ENCODE results near the gene ZNF226. TPM values are rescaled to one million over a fixed set of nuclear protein-coding genes. Genes with fewer than 3 reads are reported as not detected.
A peak's percentile ranks its signal among the peaks of the same experiment; 100 is the strongest.
"Not testable (repeated sequence)": the region's sequence is repeated elsewhere in the genome, so short reads cannot be mapped to it uniquely, and the experiment has no call there.

Gene ZNF226
- polyA plus RNA-seq, 3 donors: 25.6 to 30.4 (median 29.0) TPM

DNA sequence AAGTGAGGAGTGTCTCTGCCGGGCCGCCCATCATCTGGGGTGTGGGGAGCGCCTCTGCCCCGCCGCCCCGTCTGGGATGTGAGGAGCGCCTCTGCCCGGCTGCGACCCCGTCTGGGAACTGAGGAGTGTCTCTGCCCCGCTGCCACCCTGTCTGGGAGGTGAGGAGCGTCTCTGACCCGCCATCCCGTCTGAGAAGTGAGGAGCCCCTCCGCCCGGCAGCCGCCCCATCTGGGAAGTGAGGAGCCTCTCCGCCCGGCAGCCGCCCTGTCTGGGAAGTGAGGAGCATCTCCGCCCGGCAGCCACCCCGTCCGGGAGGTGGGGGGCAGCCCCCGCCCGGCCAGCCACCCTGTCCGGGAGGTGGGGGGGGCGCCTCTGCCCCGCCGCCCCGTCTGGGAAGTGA is 39.0 kb downstream of the ZNF226 start:
- not testable (repeated sequence) for DNase-seq

DNA sequence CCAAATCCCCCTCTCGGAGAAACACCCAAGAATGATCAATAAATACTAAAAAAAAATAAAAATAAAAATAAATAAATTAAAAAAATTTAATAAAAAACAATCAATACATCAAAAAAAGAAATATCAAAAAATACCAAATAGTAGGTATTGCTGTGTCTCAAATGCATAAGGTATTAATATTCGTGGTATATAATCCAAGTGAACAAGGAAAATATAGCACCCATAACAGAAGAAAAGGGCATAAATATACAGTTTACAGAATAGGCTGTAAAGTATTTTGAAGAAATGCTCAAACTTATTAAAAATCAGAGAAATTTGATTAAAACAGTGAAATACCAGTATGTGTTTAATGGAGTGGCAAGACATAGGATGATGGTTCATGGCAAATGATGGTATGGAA is 39.9 kb downstream of the ZNF226 start:
- no peak for DNase-seq

DNA sequence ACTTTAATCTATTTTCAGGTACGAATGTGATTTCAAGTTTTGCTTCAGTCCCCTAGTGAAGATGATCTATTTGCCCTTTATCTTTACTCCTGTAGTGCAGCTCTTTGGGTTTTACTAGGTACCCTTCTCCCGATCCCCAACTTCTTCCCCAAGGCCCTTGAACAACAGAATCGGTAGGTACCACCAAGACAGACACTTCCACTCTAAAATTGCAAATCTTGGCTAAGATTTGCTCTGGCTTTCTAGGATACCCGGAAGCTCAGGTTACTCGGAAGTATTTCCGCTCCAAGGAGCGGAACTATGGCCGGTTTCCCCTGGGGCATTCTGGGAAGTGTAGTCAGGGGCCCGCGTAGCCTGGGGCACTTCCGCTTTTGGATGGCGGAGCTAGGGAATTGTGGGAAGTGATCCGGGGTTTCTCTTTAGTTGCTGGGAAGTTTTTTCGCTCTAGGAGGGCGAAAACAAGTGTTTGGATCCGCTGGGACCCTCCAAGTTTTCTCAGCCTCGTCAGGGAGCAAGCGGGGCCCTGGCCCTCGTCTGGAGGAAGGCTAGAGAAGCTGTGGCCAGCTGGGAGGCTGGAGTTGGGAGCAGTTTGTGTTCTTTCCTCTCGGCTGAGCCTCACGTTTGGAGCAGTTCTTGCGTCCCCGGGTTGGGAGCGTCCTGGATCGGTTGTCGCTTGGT is 42.4 kb downstream of the ZNF226 start:
- DNase-seq: peak; percentile 97

- DNase-seq: peak; percentile 96
Measured at GRCh38 chr19:44212250-44212865, 47.5 kb downstream of the ZNF226 start, which contains the start of gene ZNF227. ZNF227 (plus strand) TSS chr19:44212532; CDS start chr19:44217793, 5,261 bp downstream.

- peak; percentile 26 for DNase-seq
Measured at GRCh38 chr19:44212866-44213346, 48.0 kb downstream of the ZNF226 start.

DNA sequence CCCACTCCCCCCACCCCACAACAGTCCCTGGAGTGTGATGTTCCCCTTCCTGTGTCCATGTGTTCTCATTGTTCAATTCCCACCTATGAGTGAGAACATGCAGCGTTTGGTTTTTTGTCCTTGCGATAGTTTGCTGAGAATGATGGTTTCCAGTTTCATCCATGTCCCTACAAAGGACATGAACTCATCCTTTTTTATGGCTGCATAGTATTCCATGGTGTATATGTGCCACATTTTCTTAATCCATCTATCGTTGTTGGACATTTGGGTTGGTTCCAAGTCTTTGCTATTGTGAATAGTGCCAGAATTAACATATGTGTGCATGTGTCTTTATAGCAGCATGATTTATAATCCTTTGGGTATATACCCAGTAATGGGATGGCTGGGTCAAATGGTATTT is 55.0 kb downstream of the ZNF226 start:
- not testable (repeated sequence) for DNase-seq

DNA sequence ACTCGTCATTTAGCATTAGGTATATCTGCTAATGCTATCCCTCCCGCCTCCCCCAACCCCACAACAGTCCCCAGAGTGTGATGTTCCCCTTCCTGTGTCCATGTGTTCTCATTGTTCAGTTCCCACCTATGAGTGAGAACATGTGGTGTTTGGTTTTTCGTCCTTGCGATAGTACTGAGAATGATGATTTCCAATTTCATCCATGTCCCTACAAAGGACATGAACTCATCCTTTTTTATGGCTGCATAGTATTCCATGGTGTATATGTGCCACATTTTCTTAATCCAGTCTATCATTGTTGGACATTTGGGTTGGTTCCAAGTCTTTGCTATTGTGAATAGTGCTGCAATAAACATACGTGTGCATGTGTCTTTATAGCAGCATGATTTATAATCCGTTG is 55.9 kb downstream of the ZNF226 start:
- DNase-seq: not testable (repeated sequence)

DNA sequence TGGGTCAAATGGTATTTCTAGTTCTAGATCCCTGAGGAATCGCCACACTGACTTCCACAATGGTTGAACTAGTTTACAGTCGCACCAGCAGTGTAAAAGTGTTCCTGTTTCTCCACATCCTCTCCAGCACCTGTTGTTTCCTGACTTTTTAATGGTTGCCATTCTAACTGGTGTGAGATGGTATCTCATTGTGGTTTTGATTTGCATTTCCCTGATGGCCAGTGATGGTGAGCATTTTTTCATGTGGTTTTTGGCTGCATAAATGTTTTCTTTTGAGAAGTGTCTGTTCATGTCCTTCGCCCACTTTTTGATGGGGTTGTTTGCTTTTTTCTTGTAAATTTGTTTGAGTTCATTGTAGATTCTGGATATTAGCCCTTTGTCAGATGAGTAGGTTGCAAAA is 56.4 kb downstream of the ZNF226 start:
- not testable (repeated sequence) for DNase-seq

Other genes with a start within 250 kb of the ZNF226 start
- gene ZNF45, start 229.8 kb upstream of the ZNF226 start, polyA plus RNA-seq (ENCODE audit: insufficient read length in 3 of 3): 10 to 100 TPM; 25.5 to 32.2 (median 30.1) TPM
- gene ZNF221, start 213.9 kb upstream of the ZNF226 start, polyA plus RNA-seq (ENCODE audit: insufficient read length in 3 of 3): 1 to 10 TPM; 6.0 to 9.0 (median 8.0) TPM
- gene ZNF155, start 180.9 kb upstream of the ZNF226 start, polyA plus RNA-seq (ENCODE audit: insufficient read length in 3 of 3): 10 to 100 TPM; 13.1 to 15.9 (median 14.5) TPM
- 1 to 10 TPM; 5.4 to 7.9 (median 7.8) TPM for gene ZNF230, start 162.1 kb upstream of the ZNF226 start, polyA plus RNA-seq (ENCODE audit: insufficient read length in 3 of 3)
- 10 to 100 TPM in 2 of 3 donors, 1 to 10 TPM in 1; 9.3 to 12.2 (median 10.3) TPM for gene ZNF222, start 139.7 kb upstream of the ZNF226 start, polyA plus RNA-seq (ENCODE audit: insufficient read length in 3 of 3)
- 10 to 100 TPM; 11.2 to 16.0 (median 12.6) TPM for gene ZNF223, start 113.1 kb upstream of the ZNF226 start, polyA plus RNA-seq (ENCODE audit: insufficient read length in 3 of 3)
- 1 to 10 TPM; 2.7 to 6.0 (median 4.1) TPM for gene ZNF284, start 92.9 kb upstream of the ZNF226 start, polyA plus RNA-seq (ENCODE audit: insufficient read length in 3 of 3)
- gene ZNF224, start 70.7 kb upstream of the ZNF226 start, polyA plus RNA-seq (ENCODE audit: insufficient read length in 3 of 3): 10 to 100 TPM; 24.3 to 50.3 (median 41.3) TPM
- 10 to 100 TPM in 1 of 3 donors, 1 to 10 TPM in 2; 9.2 to 12.2 (median 9.9) TPM for gene ZNF225, start 51.7 kb upstream of the ZNF226 start, polyA plus RNA-seq (ENCODE audit: insufficient read length in 3 of 3)
- gene ZNF234, start 23.5 kb upstream of the ZNF226 start, polyA plus RNA-seq (ENCODE audit: insufficient read length in 3 of 3): 10 to 100 TPM; 11.3 to 25.0 (median 19.5) TPM
- gene ZNF227, start 47.4 kb downstream of the ZNF226 start, polyA plus RNA-seq (ENCODE audit: insufficient read length in 3 of 3): 10 to 100 TPM; 25.4 to 27.6 (median 26.1) TPM
- gene ZNF233, start 94.8 kb downstream of the ZNF226 start, polyA plus RNA-seq (ENCODE audit: insufficient read length in 3 of 3): 1 to 10 TPM; 5.5 to 9.3 (median 6.1) TPM
- 10 to 100 TPM; 10.3 to 14.2 (median 12.1) TPM for gene ZNF235, start 139.9 kb downstream of the ZNF226 start, polyA plus RNA-seq (ENCODE audit: insufficient read length in 3 of 3)
- gene ZNF112, start 191.6 kb downstream of the ZNF226 start, polyA plus RNA-seq (ENCODE audit: insufficient read length in 3 of 3): 10 to 100 TPM; 11.3 to 13.1 (median 12.1) TPM
- gene ZNF285, start 236.5 kb downstream of the ZNF226 start, polyA plus RNA-seq (ENCODE audit: insufficient read length in 3 of 3): 10 to 100 TPM; 11.4 to 14.3 (median 11.4) TPM